ENCODE results near the gene STARD9. TPM values are rescaled to one million over a fixed set of nuclear protein-coding genes. Genes with fewer than 3 reads are reported as not detected.

Gene STARD9
- total RNA-seq, 1 experiment from 2014 or later, result 0.92 TPM

DNA sequence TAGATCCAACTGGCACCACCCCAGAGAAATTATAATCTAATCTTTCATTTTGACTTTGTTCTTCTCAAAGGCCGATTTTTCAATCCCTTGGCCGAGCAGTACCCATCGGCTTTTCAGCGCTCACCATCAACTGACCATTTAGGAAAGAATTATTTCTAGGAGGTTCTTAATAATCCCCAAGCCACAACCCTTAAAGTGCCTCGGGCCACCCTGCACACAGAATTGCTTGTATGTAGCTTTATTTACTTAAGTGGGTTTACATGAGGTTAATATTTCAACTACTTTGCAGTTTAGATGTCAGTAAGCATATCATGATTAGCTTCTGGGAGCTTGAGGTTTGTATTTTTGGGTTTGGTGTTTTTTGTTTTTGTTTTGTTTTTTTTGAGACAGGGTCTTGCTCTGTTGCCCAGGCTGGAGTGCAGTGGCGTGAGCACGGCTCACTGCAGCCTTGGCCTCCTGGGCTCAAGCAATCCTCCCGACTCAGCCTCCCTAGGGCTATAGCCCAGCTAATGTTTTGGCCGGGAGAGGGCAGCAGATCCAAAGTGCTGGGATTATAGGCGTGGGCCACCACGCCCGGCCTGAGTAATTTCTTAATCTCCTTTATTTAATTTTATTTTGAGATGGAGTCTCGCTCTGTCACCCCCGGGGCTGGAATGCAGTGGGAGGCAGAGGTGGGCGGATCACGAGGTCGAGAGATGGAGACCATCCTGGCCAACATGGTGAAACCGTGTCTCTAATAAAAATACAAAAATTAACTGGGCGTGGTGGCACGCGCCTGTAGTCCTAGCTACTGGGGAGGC lies 162.3 kb downstream of the STARD9 start:
- BruUV-seq (replicated peaks), result no TSS peak
- intact Hi-C loops (cut with micrococcal nuclease; ENCODE audit: unreplicated experiment), result loop anchor here (2.0 kb wide), 1 partner anchor 189 kb away; no protein-coding TSS in a partner anchor

GRCh38 chr15:42741710-42742109 lies 166.3 kb downstream of the STARD9 start:
- intact Hi-C loops (cut with micrococcal nuclease; ENCODE audit: unreplicated experiment), result no loop called here
- DNase-seq, result no peak
- Mint-ChIP-seq H3K27ac (ENCODE audit: unreplicated experiment) (no peak overlapping the region), H3K9me3 (ENCODE audit: low read depth, unreplicated experiment) (no peaks in the 10 kb centered on the region), H3K36me3 (ENCODE audit: insufficient read depth, unreplicated experiment) (no peaks in the 10 kb centered on the region), H3K4me1 (ENCODE audit: low read depth, unreplicated experiment) (no peaks in the 10 kb centered on the region), H3K27me3 (ENCODE audit: unreplicated experiment) (no peaks in the 10 kb centered on the region), H3K4me3 (ENCODE audit: low read depth, unreplicated experiment) (no peak overlapping the region)
- no TSS peak for BruUV-seq (replicated peaks)
- CTCF ChIA-PET, result no interaction called here
- TF ChIP-seq, protein P1, sequence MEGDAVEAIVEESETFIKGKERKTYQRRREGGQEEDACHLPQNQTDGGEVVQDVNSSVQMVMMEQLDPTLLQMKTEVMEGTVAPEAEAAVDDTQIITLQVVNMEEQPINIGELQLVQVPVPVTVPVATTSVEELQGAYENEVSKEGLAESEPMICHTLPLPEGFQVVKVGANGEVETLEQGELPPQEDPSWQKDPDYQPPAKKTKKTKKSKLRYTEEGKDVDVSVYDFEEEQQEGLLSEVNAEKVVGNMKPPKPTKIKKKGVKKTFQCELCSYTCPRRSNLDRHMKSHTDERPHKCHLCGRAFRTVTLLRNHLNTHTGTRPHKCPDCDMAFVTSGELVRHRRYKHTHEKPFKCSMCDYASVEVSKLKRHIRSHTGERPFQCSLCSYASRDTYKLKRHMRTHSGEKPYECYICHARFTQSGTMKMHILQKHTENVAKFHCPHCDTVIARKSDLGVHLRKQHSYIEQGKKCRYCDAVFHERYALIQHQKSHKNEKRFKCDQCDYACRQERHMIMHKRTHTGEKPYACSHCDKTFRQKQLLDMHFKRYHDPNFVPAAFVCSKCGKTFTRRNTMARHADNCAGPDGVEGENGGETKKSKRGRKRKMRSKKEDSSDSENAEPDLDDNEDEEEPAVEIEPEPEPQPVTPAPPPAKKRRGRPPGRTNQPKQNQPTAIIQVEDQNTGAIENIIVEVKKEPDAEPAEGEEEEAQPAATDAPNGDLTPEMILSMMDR (IDR thresholded peaks at IDR 0.05; ENCODE audit: unreplicated experiment), result no peak

More for the DNA sequence above, 162.3 kb downstream of the STARD9 start:
- H3K27ac Mint-ChIP-seq (ENCODE audit: unreplicated experiment), result no peak overlapping the region
- TF ChIP-seq, protein P1 (IDR thresholded peaks at IDR 0.05; ENCODE audit: unreplicated experiment), result peak; percentile 41
- no peaks in the 10 kb centered on the region for H3K9me3 Mint-ChIP-seq (ENCODE audit: low read depth, unreplicated experiment)
- no peaks in the 10 kb centered on the region for H3K4me1 Mint-ChIP-seq (ENCODE audit: low read depth, unreplicated experiment)
- H3K36me3 Mint-ChIP-seq (ENCODE audit: insufficient read depth, unreplicated experiment), result peaks cover 4% of the 10 kb centered on the region
- peak; percentile 61 for DNase-seq
- no peaks in the 10 kb centered on the region for H3K27me3 Mint-ChIP-seq (ENCODE audit: unreplicated experiment)
- H3K4me3 Mint-ChIP-seq (ENCODE audit: low read depth, unreplicated experiment), result peak overlapping the region; percentile 62
- CTCF ChIA-PET, result interaction anchor here (0.6 to 2.3 kb wide), 4 partner anchors 188 to 465 kb away, joined by 3 to 12 read pairs (median 3); no protein-coding TSS in a partner anchor

DNA sequence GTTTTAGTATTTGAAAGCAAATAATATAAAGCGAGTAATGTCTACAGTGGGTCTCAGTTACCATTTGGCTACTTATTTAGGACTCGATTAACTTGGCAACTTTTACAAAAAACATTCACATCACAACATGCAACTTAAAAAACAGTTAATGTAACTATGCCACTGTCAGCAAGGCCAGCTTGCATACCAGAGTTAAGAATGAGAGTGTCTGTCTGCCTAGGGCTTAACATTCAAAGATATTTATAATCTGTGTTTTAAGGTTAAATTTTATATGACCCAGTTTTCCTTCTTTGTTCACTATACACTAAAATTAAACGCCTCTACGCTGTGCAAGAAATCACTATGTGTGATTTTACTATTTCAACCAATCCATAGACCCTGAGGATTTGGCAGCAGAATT lies 166.7 kb downstream of the STARD9 start:
- H3K36me3 Mint-ChIP-seq (ENCODE audit: insufficient read depth, unreplicated experiment), result no peaks in the 10 kb centered on the region
- H3K27me3 Mint-ChIP-seq (ENCODE audit: unreplicated experiment), result no peaks in the 10 kb centered on the region
- intact Hi-C loops (cut with micrococcal nuclease; ENCODE audit: unreplicated experiment), result no loop called here
- BruUV-seq (replicated peaks), result no TSS peak
- CTCF ChIA-PET, result no interaction called here
- no peak overlapping the region for H3K4me3 Mint-ChIP-seq (ENCODE audit: low read depth, unreplicated experiment)
- no peaks in the 10 kb centered on the region for H3K9me3 Mint-ChIP-seq (ENCODE audit: low read depth, unreplicated experiment)
- H3K27ac Mint-ChIP-seq (ENCODE audit: unreplicated experiment), result no peak overlapping the region
- no peaks in the 10 kb centered on the region for H3K4me1 Mint-ChIP-seq (ENCODE audit: low read depth, unreplicated experiment)
- TF ChIP-seq, protein P1 (IDR thresholded peaks at IDR 0.05; ENCODE audit: unreplicated experiment), result no peak
- no peak for DNase-seq

- Mint-ChIP-seq H3K4me3 (ENCODE audit: low read depth, unreplicated experiment) (no peak overlapping the region), H3K36me3 (ENCODE audit: insufficient read depth, unreplicated experiment) (no peaks in the 10 kb centered on the region), H3K27me3 (ENCODE audit: unreplicated experiment) (no peaks in the 10 kb centered on the region), H3K9me3 (ENCODE audit: low read depth, unreplicated experiment) (no peaks in the 10 kb centered on the region), H3K27ac (ENCODE audit: unreplicated experiment) (no peak overlapping the region), H3K4me1 (ENCODE audit: low read depth, unreplicated experiment) (no peaks in the 10 kb centered on the region)
- BruUV-seq (replicated peaks), result no TSS peak
- intact Hi-C loops (cut with micrococcal nuclease; ENCODE audit: unreplicated experiment), result no loop called here
- no peak for DNase-seq
- CTCF ChIA-PET, result no interaction called here
- TF ChIP-seq, protein P1 (IDR thresholded peaks at IDR 0.05; ENCODE audit: unreplicated experiment), result no peak
Measured at GRCh38 chr15:42744195-42744594, 168.8 kb downstream of the STARD9 start.

All from Calu3 (cell line).